GM19239 (cell line): ENCODE measurements around the gene SPI1.
"Not testable (repeated sequence)": the region's sequence is repeated elsewhere in the genome, so short reads cannot be mapped to it uniquely, and the experiment has no call there.

ENCODE experiments used
- DNase-seq: peaks from one replicate; pipeline ENCODE4 v3.0.0; 2011; ENCODE audit warnings: low spot score; ENCODE audit not compliant: insufficient read length
- FAIRE-seq: peaks from 2 replicates; lab custom pipeline; 2011; peaks lifted over from hg19 to GRCh38; lab: Jason Lieb, UNC

The SPI1 gene

DNA sequence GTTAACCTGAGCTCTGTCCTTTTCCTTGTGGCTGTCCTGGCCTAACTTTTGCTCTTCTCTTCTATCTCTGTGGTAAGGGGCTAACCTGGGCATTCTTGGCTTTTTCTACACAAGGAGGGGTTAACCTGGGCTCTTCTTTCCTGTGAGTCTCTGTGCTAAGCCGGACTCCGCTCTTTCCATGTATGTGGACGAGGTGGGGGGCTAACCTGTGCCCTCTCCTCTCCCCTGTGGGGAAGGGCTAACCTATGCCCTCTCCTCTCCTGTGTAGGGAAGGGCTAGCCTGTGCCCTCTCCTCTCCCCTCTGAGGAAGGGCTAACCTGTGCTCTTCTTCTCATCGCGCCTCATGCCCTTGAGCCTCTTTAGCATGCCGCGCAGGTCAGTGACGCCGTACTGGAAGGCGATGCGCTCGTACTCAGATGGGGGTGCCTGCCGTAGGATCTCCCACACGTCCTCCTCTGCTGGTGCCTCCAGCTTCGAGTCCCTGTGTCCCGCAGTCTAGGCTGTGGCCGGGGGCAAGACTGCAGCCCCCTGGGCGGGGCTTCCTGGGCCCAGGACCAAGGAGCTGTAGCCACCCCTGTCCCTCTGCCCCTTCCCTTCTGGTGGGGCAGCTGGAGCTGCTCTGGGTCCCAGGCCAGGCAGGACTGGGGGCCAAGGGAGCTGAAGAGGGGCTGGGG is 32.3 kb downstream of the SPI1 start:
- DNase-seq: no peak
- no peak for FAIRE-seq

DNA sequence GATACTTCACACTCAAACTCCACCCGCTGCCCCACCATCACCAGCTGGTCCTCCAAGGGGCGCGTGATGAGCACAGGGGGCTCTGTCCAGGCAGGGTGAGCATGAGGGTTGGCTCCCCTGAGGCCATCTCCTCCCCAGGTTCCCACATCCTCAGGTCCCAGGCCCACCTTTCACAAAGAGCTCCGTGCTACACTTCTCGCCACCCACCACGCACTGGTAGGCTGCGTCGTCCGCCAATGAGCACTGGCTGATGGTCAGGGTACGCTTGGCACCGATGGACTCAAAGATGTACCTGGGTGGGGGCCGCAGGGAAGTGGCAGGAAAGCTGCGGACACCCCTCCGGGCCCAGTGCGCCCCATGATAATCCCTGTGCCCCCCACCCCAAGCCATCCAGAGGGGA is 35.5 kb downstream of the SPI1 start:
- DNase-seq: no peak
- FAIRE-seq: no peak

- FAIRE-seq: no peak
- DNase-seq: no peak
Observed at GRCh38 chr11:47342036-47342803, 36.1 kb downstream of the SPI1 start.

DNA sequence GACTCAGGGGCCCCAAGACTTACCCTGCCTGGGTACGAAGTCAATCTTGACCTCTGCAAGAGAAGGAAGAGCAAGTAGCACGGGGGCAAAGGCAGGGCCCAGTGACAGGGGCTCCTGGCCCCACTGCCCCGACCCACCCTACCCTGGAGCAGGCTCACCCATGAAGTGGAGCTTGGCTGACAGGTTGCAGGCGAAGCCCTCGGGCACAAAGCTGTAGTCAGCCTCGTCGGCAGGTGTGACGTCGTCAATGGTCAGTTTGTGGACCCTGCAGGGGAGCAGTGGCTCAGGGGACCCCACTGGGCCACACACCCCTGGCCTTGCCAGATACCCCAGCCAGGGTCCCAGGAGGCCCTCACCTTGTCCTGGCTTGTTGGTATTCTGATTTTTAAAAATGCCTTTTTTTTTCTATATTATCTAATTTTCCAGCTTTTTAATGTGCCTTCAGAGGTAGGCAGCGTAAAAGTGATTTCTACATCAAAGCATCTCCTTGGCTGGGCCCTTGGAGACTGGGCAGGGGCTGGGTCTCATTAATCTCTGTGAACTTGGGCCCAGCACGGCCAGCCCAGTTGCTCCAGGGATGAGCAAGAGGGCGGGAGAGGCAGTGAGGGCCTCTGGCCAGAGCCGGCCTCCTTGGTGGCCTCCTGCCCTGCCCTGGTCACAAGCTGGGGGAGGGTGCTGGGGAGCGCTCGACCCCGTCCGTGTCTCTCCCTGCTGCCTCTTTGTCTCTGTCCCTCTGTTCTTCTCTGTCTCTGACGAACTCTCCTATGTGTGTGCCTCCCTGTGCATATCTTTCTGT is 37.2 kb downstream of the SPI1 start:
- no peak for FAIRE-seq
- DNase-seq: no peak

DNA sequence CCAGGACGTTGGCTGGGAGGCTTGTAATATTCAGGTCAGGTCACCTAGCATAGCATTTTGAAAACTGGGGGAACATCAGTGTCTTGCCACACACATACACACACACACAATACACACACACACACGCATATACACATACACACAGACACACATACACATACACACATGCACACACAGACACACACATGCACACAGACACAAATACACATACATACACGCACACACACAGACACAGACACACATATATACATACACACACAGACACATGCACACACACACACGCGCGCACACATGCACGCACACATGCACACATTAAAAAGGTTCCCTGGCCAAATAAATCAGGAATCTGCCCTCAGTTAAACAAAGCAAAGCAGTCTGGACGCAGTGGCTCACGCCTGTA is 38.3 kb downstream of the SPI1 start:
- FAIRE-seq (no peak), DNase-seq (no peak)

- no peak for DNase-seq
- FAIRE-seq: no peak
Observed at GRCh38 chr11:47338396-47339241, 39.7 kb downstream of the SPI1 start.

DNA sequence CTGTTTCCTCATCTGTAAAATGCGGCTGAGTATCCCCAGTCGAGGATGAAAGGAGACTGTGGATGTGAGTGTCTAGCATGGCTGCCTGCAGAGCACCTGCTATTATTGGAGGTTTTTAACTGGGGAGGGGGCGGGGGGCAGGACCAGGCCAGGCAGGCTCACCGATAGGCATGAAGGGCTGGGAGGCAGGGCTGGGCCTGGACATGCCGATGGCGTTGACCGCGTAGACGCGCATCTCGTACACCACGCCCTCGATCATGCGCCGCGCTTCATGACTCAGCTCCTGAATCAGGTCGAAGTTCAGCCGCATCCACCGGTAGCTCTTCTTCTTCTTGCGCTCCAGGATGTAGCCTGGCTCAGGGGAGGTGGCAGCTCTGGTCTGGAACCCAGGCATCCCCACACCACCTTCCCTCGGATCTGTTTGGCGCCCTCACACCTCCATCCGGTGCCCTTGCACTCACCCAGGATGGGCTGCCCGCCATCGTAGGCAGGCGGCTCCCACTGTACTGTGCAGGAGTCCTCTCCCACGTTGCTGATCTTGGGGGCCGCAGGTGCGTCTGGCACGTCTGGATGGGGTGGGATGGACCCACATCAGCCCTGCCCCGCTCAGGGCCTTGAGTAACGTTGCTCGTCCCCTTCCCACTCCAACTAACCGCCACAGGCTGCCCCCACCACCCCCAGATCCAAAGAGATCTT is 41.0 kb downstream of the SPI1 start:
- no peak for DNase-seq
- no peak for FAIRE-seq

- no peak for DNase-seq
- no peak for FAIRE-seq
Observed at GRCh38 chr11:47336595-47336994, 41.8 kb downstream of the SPI1 start.

DNA sequence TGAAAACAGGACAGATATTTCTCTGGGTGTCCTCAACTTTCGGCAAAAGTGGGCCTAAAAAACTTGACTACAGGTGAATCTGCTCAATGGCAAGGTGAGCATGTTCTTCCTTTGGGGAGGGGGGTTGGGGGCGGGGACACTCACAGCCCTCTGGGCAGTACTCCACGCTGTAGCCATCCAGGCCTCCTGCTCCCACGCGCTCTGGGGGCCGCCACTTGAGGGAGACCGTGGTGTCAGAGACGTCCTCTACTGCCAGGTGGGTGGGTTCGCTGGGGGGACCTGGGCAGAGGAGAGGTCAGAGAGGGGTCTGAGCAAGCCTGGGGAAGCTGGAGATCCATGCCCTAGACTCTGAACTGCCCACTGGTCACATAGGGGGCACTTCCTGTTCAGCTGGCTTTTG is 42.6 kb downstream of the SPI1 start:
- FAIRE-seq (no peak), DNase-seq (no peak)

DNA sequence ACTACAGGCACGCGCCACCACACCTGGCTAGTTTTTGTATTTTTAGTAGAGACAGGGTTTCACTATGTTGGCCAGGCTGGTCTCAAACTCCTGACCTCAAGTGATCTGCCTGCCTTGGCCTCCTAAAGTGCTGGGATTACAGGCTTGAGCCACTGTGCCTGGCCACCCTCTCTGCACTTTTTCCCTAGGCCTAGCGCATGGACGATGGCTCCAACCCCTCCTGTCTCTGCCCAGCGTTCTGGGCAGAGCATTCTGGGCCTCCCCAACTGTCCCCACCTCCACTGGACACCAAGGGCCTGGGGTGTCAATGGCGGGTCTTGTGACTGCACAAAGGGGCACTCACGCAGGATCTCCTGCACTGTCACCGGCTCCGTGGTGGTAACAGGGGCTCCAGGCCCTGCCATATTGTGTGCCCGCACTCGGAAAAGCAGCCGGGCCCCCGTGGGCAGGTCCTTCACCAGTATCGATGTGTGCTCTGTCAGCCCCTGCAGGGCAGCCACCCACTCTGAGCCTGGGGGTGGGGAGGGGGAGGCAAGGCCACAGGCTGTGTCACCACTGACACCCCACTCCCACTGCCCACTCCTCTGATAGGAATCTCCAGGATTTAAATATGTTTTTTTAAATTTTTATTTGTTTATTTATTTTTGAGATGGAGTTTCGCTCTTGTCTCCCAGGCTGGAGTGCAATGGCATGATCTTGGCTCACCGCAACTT is 43.5 kb downstream of the SPI1 start:
- DNase-seq, FAIRE-seq: not testable (repeated sequence)

DNA sequence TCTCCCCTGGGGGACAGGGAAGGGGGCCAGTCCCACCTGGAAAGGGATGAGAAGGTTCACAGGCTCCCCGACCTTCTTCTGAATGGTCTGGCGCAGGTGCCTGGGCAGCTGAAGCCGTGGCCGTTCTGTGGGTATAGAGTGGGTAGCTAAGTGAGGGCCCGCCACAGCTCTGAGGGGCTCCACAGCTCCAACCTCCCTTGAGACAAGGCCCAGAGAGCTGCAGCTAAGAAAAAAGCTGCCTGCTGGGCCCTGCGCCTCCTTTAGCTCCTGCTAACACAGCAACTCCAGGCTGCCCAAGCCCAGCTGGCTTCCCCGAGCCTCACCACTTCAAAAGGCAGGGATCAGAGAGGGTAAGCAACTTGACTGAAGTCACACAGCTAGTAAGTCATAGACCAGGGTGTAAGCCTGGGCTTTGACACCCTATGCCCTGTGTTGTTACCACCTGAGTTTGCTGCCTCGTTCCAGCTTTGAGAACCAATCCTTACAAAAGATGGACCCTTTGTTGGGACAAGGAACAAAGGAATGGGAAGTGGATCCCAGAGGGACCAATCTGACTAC is 44.4 kb downstream of the SPI1 start:
- FAIRE-seq (no peak), DNase-seq (no peak)

GRCh38 chr11:47333526-47333845 is 44.9 kb downstream of the SPI1 start:
- DNase-seq: no peak
- FAIRE-seq: no peak

DNA sequence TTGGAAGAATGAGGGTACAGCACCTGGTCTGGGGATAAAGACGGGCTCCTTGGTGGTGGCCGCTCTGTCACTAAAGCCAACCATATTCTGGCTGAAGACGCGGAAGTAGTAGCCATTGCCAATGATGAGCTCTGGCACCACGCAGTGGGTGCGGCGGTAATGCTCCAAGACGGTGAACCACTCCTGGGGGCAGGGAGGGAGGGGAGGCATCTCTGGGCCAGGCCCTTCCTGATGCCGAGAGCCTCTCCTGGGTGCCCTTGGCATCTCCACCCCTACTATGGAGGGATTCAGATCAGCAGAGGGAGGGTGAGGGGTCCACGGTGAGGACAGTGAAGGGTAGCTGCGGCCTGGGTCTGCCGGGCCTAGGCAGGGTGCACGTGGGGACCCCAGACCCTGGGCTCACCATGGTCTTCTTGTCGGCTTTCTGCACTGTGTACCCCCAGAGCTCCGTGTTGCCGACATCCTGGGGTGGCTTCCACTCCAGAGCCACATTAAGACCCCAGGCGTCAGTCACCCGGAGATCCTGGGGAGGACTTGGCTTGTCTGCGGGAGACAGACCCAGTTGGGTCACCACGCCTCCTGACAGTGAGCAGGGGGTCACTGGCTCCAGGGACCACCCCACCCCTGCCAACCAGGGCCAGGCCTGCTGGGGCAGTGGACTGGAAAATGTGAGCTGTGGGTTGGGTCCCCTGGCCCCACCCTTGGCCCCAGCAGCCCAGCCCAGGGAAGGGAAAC is 45.4 kb downstream of the SPI1 start:
- DNase-seq (no peak), FAIRE-seq (no peak)

DNA sequence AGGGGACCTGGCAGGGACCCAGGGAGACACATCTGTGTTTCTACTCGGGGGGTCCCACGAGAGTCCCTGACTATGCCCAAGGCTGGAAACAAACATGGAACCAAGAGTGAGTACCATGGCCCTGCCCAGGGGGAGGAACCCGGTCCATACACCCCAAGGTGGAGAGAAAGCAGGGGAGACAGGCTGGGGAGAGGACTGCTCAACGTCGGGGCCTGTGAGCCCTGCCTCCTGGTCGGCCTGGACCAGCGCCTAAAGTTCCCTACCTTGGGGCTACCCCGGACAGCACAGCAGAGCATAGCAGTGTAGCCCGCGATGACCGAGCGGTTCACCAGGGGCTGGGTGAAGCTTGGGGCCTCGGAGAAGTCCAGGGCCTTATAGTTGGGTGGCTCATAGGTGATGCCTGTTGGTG is 46.0 kb downstream of the SPI1 start:
- no peak for FAIRE-seq
- DNase-seq: no peak

DNA sequence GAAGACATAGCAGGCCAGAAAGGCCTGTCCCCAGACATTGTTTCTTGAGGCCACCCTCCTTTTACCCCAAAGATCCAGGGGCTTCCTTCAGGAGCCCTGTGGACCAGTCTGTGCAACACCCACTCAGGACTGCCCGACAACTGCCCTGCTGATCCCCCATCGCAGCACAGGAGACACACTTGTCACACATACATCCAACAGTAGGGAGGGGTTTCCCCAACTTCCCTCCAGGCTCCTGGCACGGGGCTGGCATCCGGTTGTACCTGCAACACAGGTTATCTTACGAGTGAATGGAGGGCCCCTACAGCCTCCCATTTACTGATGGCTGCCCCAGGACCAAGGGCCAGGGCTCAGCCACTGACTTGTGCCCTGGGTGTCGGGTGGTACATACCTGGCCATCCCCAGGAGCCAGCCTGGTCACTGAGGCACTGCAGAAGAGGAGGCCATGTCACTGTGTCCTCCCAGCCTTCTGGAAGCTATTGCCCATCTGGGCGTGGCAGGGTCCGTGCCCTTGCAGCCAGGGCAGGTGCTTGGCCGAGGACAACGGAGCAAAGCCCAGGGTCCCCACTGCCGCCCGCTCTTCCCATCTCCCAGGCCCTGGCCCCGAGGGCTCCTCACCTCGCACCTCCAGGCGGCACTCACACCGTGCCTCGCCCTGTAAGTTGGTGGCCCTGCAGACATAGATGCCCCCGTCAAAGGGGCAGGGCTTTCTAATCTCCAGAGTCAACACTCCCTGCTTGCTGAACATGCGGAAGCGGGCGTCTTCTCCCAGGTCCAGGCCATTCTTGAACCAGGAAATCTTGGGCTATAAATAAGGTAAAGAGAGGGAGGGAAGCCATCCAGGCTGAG is 46.7 kb downstream of the SPI1 start:
- FAIRE-seq (no peak), DNase-seq (no peak)

DNA sequence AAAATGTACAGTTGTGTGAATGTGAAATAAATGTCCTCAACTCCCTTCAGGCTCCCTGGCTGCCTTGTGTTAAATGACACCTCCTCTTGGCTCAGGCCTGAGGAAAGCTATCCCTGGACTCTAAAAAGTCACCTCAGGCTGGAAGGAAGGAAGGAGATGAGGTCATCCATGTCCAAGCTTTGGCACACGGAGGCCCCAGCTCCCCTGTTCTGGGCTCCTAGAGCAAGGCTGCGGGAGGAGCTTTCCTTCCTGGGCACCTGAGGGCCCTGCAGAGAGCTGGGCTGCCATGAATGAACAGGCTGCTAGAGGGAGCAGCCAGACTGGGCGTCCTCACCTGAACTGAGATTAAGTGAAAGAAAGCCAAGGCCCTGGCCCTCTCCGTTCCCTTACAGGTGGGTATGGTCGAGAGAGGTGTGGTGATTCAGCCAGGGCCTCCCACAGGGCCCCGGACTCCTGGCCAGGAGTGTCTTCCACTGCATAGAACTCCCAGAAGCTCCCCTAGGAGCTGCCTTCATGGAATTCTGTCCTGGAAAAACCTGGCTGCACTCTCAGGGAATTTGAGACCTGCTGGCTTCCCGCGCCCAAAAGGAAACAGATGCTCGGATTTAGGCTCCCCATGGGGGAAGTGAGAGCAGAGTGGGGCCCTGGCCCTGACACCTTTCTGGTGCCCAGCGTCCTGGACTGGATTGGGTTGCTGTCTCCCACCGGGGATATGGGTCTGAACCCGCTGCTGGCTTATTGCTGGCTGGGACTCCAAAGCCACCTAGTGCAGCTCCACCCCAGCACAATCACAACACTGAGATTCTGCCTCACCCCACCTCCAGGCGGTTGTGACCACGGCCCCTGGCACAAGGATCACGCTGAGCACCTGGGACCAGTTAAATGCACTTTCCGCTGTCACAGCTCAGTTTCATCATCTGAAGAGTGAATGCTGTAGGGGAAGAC is 48.1 kb downstream of the SPI1 start:
- FAIRE-seq (no peak), DNase-seq (no peak)
